ENCODE measurements around the gene ARVCF.
"Not testable (repeated sequence)": the region's sequence is repeated elsewhere in the genome, so short reads cannot be mapped to it uniquely, and the experiment has no call there.

Gene ARVCF

DNA sequence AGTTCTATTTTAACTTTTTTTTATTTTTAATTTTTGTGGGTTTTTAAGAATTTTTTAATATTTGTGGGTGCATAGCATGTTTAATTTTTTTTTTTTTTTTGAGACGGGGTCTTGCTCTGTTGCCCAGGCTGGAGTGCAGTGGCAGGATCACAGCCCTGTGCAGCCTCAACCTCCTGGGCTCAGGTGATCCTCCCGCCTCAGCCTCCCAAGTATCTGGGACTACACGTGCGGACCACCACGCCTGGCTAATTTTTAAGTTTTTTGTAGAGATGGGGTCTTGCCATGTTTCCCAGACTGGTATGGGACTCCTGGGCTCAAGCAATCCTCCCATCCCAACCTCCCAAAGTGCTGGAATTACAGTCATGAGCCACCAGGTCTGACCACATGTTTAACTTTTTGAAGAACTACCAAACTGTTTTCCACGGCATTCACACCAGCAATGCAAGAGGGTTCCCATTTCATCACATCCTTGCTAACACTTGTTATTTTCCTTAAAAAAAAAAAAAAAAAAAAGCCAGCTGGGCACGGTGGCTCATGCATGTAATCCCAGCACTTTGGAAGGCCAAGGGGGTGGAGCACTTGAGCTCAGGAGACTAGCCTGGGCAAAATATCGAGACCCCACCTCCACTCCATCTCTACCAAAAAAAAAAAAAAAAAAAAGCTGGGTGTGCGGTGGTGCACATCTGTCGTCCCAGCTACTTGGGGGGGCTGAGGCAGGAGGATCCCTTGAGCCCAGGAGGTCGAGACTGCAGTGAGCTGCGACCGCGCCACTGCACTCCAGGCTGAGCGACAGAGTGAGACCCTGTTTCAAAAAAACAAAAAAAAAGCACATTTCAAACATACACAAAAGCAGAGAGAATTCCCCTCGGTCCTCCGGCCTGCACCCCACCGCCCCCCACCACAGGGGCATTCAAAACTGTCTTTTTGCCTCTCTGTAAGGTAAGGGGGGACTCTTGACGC lies 58.3 kb downstream of the ARVCF start:
- no peak for DNase-seq

- no peak for DNase-seq
These were observed 59.2 kb downstream of the ARVCF start for GRCh38 chr22:19957445-19957844.

- DNase-seq, result no peak
These were observed 61.1 kb downstream of the ARVCF start for GRCh38 chr22:19955241-19956128.

DNA sequence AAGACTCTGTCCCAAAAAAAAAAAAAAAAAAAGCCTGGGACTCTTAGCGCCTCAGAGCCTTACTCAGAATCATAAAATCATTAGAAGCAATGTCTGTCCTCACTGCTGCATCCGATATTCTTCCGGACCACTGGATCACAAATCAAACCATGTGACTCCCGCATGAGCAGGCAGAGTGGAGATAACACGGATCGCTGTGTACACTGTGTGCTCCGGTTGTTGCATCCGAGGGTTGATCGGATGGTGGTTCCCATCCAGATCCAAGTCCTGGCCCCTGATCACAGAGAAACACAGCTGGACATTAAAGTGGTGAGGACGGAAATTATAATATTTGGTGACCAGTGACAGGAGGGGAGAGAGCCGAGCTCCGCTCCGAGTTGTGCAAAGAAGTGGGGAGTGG lies 65.3 kb downstream of the ARVCF start:
- no peak for DNase-seq

GRCh38 chr22:19948057-19948760 lies 68.4 kb downstream of the ARVCF start:
- no peak for DNase-seq

DNA sequence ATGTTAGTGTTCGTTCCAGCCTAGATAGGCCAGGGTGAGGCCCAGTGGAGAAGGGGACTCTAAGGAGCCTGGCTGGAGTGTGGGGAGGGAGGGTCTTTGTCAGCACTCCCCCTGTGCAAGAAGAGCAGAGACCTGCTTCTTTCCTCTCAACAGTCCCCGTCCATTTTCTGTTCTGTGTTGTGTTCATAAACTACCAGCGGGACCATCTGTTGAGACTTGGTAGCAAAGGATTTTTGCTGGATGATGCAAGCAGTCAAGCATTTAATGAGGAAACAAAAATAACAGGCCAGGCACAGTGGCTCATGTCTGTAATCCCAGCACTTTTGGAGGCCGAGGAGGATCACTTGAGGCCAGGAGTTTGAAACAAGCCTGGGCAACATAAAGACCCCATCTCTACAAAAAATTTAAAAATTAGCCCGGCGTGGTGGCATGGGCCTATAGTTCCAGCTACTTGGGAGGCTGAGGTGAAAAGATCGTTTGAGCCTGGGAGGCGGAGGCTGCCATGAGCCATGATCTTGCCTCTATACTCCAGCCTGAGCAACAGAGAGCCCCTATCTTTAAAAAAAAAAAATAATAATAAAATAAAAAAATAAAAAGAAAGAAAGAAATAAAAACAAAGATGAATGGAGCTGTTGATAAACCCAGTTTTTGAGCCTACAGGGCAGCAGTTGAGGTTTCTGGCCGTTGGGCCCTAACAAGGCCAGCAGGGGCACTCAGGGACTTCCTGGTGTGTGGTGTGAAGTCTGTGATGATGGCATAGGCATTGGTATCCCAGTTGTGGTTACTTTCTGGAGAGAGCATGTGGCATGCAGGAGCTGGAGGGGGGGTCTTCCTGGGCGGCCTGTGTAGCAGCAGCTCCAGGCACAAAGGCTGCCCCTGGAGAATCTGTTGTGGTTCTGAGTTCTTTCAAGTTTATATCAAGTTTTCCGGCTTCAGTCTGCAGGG lies 73.3 kb downstream of the ARVCF start:
- DNase-seq, result peak; percentile 57 to 67 (median 57)

DNA sequence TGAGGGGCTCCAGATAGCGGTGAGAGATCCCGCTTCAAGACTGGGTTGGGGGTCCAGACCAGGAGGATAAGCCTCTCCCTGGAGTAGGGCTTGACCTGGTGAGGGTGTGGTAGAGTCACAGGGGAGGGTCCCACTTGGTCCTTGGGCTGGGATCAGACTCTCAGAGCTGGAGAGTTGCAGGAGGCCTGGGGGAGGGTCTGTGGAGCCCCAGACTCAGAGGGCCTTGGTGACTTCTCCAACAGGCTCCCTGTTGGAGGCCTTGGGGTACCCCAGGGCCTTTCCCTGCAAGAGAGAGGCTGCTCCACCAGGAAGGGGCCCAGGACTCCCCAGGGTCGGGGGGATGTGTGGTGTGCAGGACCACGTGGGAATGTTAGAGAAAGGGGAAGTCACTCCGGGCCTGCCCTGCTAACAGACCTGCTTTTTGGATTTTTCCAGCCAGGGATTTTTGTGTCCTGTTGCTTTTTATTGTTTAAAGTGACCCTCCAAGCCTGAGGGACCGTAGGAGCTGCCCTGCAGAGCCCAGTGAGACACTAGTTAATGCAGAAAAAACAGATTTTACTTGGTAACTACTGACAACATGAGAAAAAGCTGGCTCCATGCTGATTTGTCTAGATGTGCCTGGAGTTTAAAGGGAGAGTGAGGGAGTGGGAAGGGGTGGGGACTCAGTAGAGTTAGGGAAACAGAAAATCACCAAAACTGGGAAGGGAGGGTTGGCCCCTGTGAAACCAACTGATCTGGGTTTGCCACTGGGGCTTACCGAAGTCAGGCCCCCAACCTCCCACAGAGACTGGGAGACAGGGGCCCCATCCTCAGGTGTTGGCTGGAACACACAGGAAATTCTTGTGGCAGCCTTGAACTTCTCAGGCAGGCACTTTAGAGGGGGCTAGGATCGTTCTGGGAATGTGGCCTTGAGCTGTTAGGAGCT lies 74.2 kb downstream of the ARVCF start:
- peak; percentile 59 to 70 (median 64) for DNase-seq

DNA sequence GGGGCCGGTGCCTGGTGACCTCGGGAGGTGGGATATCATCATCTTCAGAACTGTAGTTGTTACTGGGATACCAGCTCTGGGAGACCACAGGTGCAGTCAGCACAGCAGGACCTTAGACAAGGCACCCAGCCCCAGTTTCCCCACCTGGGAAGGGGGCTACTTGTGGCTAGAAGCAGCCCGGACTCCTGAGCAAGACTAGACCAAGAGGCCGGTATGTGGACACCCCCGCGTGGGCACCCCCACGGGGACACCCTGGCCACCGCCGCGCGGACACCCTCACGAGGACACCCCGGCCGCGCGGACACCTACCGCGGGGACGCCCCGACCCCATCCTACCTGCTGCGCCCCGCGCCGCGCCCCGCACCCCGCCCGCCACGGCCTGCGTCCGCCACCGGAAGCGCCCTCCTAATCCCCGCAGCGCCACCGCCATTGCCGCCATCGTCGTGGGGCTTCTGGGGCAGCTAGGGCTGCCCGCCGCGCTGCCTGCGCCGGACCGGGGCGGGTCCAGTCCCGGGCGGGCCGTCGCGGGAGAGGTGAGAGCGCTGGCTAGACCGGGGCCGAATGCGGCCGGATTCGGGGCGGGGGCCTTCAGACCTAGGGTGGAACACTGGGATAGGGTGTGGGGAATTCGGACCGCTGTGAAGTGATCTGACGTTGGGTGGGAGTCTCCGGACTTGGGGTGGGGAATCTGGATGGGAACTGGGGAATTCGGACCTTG lies 75.1 kb downstream of the ARVCF start, which contains the start of the genes COMT and TXNRD2:
Gene COMT, plus strand, starts transcription at position 408 of the 718 bp plus-strand sequence. CDS start 20,755 bp downstream, outside the sequence.
Gene TXNRD2, minus strand, starts transcription at position 454 of the 718 bp plus-strand sequence. Its CDS starts 15 bp downstream, at position 439.
- peak; percentile 72 to 91 (median 83) for DNase-seq

- no peak for DNase-seq
These were observed 75.9 kb downstream of the ARVCF start for GRCh38 chr22:19940536-19941364.

DNA sequence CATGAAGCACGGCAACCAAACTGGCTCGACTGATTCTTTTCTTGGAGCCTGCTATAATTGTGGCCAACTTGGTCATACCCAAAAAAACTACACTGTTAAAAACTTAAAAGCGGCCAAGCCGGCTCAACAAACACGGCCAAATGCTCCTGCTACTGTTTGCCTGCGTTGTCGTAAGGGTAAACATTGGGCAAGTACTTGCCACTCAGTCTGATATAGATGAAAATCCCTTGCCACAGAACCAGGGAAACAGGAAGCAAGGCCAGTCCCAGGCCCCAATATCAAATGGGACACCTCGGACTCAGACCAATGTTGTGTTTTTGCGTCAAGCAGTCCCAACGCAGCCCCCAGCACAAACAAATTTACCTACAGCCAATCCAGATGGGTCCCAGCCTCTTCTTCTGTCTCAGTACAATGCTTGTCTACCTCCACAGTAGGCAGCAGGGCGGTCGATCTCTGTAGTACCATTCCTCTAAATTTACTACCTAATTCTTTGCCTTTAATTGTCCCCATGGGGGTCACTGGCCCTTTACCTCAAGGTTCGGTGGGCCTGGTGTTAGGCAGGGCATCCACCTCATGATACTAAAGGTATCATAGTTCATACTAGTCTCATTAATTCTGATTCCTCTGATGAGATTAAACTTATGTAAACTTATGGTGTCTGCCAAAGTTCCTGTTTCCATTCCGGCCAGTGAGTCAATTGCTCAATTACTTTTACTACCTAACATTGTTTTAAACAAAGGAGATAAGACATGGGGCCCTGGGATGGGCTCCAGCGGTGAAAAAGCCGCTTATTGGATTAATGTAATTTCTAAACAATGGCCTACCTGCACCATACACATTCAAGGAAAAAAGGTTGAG lies 78.8 kb downstream of the ARVCF start:
- DNase-seq, result peak in 2 of 3 donors; percentile 43 to 46

DNA sequence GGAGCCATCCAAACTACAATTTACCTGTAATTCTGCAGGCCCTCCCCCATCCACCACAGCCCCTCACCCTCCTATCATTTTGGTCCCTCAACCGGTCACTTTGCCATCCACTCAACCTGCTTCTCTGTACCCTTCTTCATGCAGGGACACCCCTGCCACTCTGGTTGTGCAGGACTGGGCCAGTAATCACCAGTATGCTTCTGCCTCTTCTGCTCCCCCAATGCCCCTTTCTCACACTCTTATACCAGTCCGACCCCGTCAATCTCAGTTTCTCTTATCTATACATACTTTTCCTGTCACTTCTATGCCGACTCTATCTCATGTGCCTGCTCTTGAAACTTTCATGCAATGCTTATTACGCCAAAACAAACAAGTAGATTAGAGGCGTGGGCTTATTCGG lies 80.1 kb downstream of the ARVCF start:
- no peak for DNase-seq

GRCh38 chr22:19935123-19935718 lies 81.4 kb downstream of the ARVCF start:
- DNase-seq, result not testable (repeated sequence)

DNA sequence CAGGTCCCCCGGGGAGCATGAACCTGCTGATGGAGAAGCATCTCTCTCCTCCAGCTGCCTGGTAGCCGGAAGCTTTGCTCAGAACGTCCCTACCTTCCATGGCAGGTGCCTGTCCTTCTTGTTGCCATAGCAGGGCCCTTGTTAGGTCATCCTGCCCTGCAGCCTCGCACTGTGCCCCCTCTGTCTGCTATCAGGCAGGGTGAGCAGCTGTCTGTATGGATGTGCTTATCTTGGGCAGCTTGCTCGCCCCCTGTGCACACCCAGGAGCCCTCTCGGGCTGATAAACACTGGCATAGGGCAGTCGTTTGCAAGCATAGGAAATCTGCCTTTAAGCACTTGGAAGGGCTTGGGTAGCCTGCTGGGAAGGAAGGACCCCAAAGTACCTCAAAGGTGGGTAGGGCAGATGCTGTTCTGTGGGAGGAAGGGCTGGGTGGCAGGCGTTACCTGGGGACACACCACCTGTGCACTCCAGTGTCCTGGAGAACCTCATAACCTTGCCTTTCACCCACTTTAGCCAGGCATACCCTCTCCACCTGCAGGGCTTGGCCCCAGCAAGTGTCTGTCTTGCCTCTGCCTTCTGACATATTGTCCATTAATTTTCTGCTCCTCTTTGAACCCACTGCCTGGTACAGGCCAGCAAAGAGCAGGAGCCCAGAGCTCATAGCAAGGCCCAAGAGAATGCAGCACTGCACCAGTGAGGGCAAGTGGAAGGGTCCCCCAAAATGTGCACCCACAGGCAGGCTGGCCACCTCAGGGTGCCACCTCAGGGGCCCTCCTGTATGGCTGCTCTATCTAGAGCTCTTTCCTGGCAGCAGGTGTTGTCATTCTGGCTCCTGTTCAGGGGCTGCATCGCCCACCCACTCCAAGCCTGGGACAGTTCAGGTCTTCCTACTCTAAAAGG lies 83.0 kb downstream of the ARVCF start:
- no peak for DNase-seq

- DNase-seq, result peak; percentile 17 to 40 (median 35)
These were observed 84.0 kb downstream of the ARVCF start for GRCh38 chr22:19932367-19933206.

- no peak for DNase-seq
These were observed 85.1 kb downstream of the ARVCF start for GRCh38 chr22:19931514-19931913.
